GM19372 (cell line): ENCODE data around the gene LAMB4.

ENCODE experiments used
- ATAC-seq: cut with Tn5 transposase; IDR thresholded peaks from one replicate; pipeline ENCODE4 v1.9.1; 2021; ENCODE audit warnings: mild to moderate bottlenecking, low read depth, moderate library complexity; ENCODE audit not compliant: unreplicated experiment

The LAMB4 gene

GRCh38 chr7:108016841-108017775, 113.1 kb downstream of the LAMB4 start:
- no peak for ATAC-seq

GRCh38 chr7:108015740-108016139, 114.4 kb downstream of the LAMB4 start:
- no peak for ATAC-seq

GRCh38 chr7:108014747-108015682, 115.1 kb downstream of the LAMB4 start:
- no peak for ATAC-seq

GRCh38 chr7:108014215-108014614, 115.9 kb downstream of the LAMB4 start:
- no peak for ATAC-seq

GRCh38 chr7:108012499-108013430, 117.4 kb downstream of the LAMB4 start:
- ATAC-seq: no peak

- ATAC-seq: no peak
Observed at GRCh38 chr7:108010377-108010776, 119.8 kb downstream of the LAMB4 start.

- ATAC-seq: no peak
Observed at GRCh38 chr7:108009873-108010272, 120.3 kb downstream of the LAMB4 start.

GRCh38 chr7:108008827-108009226, 121.3 kb downstream of the LAMB4 start:
- ATAC-seq: no peak

- ATAC-seq: no peak
Observed at GRCh38 chr7:108008240-108008639, 121.9 kb downstream of the LAMB4 start.

- ATAC-seq: no peak
Observed at GRCh38 chr7:108007762-108008161, 122.4 kb downstream of the LAMB4 start.

- ATAC-seq: no peak
Observed at GRCh38 chr7:108007261-108007660, 122.9 kb downstream of the LAMB4 start.

GRCh38 chr7:108004220-108005142, 125.7 kb downstream of the LAMB4 start:
- ATAC-seq: no peak

- no peak for ATAC-seq
Observed at GRCh38 chr7:108003599-108003935, 126.6 kb downstream of the LAMB4 start.

- ATAC-seq: no peak
Observed at GRCh38 chr7:108002726-108003598, 127.2 kb downstream of the LAMB4 start, which contains the start of gene LAMB1. TSS of gene LAMB1 (minus strand) at chr7:108003161. CDS start at chr7:108002885, 276 bp downstream.

- no peak for ATAC-seq
Observed at GRCh38 chr7:108001764-108002725, 128.1 kb downstream of the LAMB4 start.

GRCh38 chr7:108000875-108001763, 129.0 kb downstream of the LAMB4 start:
- ATAC-seq: no peak
